ENCODE results near the gene NPAS3.

DNA sequence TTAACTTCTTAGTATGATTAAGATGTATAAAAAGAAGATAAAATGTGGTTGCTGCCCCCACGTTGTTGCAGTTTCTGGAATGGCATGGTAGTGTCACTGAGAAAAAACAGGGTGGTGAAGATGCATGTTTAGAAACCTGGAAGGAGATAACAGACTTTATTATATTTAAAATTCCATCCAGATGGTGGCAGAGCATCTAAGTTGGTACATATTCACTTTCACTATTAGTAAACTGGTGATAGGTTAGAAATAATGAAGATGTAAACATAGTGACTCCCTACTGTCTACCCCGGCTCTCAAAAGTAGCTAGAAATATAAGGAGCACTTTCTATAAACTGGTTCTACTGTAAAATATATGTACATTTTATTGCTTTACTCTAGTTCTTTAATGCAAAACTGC is 279.3 kb downstream of the NPAS3 start:
- TF ChIP-seq, protein P1, sequence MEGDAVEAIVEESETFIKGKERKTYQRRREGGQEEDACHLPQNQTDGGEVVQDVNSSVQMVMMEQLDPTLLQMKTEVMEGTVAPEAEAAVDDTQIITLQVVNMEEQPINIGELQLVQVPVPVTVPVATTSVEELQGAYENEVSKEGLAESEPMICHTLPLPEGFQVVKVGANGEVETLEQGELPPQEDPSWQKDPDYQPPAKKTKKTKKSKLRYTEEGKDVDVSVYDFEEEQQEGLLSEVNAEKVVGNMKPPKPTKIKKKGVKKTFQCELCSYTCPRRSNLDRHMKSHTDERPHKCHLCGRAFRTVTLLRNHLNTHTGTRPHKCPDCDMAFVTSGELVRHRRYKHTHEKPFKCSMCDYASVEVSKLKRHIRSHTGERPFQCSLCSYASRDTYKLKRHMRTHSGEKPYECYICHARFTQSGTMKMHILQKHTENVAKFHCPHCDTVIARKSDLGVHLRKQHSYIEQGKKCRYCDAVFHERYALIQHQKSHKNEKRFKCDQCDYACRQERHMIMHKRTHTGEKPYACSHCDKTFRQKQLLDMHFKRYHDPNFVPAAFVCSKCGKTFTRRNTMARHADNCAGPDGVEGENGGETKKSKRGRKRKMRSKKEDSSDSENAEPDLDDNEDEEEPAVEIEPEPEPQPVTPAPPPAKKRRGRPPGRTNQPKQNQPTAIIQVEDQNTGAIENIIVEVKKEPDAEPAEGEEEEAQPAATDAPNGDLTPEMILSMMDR (conservative IDR thresholded peaks at IDR 0.05; ENCODE audit: low read depth, low read length): peak; percentile 30; the same call in 1 of the 2 replicates
- no peak for TF ChIP-seq EZH2phosphoT487 (IDR thresholded peaks at IDR 0.05; ENCODE audit: borderline replicate concordance, low read length)
- no peak for TF ChIP-seq EZH2 (IDR thresholded peaks at IDR 0.05; ENCODE audit: low read length, unreplicated experiment)

All from PC-3 (cell line).